ENCODE data around the gene TRPC5OS. TPM values are rescaled to one million over a fixed set of nuclear protein-coding genes. Genes with fewer than 3 reads are reported as not detected.

The TRPC5OS gene
- not detected in 2 replicates for total RNA-seq

GRCh38 chrX:111875881-111876280 lies at the start of gene TRPC5OS:
Gene TRPC5OS (plus strand): TSS chrX:111876181. CDS start chrX:111901850, 25,669 bp downstream.

Other genes starting within 250 kb of the TRPC5OS start
- 34.1 and 34.2 TPM in 2 replicates for gene ALG13, start 195.0 kb upstream of the TRPC5OS start, total RNA-seq
- not detected in 2 replicates for gene TRPC5, start 206.6 kb downstream of the TRPC5OS start, total RNA-seq
- not detected in 2 replicates for gene RTL4, start 206.8 kb downstream of the TRPC5OS start, total RNA-seq

Measured in bronchial smooth muscle cell (primary cell).